BE2C (cell line): Measurements from ENCODE around the gene CBARP.
A peak's percentile ranks its signal among the peaks of the same experiment; 100 is the strongest.

Source experiments
- DNase-seq: peaks from one replicate; pipeline ENCODE4 v3.0.0-alpha.2; 2020
- H3K27me3 ChIP-seq: fragments of 250-450 bp; sonication (Bioruptor Pico); 2 replicates; pipeline ENCODE4 v1.5.1; 2020; ENCODE audit warnings: mild to moderate bottlenecking
- H3K36me3 ChIP-seq: fragments of 250-450 bp; sonication (Bioruptor Pico); 2 replicates; pipeline ENCODE4 v1.5.1; 2020; ENCODE audit warnings: mild to moderate bottlenecking
- H3K4me1 ChIP-seq: fragments of 250-450 bp; sonication (Bioruptor Pico); 2 replicates; pipeline ENCODE4 v1.5.1; 2020
- H3K4me3 ChIP-seq: 2 replicates; pipeline ENCODE4 v1.5.1; 2011; ENCODE audit warnings: low read depth, low read length
- H3K9me3 ChIP-seq: fragments of 250-450 bp; sonication (Bioruptor Pico); 2 replicates; pipeline ENCODE4 v1.5.1; 2020
- TF ChIP-seq, protein P1 (sequence below): IDR thresholded peaks from 2 replicates; pipeline ENCODE4 v1.5.1; 2012; ENCODE audit warnings: mild to moderate bottlenecking, low read depth, low read length

Gene CBARP

DNA sequence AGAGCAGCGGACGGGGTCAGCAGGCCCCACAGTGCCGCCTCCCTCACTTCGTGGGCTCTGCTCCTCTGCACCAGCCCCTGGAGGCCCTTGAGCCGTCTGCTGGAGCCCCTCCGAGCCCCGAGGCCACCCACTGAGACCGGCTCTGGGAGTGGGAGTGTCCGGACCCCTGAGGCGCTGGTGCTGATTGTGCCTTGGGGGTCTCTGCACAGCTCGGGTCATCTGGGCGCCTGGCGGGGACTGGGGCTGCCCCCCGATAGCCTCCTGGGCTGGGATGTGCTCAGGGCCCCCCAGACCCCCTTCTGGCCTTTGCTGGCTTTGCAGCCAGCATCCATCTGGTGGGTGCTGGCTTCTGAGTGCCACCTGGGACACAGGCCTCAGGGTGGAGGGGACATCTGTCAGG is 15.4 kb downstream of the CBARP start:
- peaks cover 63% of the 10 kb centered on the region for H3K36me3 ChIP-seq
- no peaks in the 10 kb centered on the region for H3K9me3 ChIP-seq
- no peaks in the 10 kb centered on the region for H3K27me3 ChIP-seq
- peaks cover 22% of the 10 kb centered on the region for H3K4me1 ChIP-seq
- TF ChIP-seq, protein P1, sequence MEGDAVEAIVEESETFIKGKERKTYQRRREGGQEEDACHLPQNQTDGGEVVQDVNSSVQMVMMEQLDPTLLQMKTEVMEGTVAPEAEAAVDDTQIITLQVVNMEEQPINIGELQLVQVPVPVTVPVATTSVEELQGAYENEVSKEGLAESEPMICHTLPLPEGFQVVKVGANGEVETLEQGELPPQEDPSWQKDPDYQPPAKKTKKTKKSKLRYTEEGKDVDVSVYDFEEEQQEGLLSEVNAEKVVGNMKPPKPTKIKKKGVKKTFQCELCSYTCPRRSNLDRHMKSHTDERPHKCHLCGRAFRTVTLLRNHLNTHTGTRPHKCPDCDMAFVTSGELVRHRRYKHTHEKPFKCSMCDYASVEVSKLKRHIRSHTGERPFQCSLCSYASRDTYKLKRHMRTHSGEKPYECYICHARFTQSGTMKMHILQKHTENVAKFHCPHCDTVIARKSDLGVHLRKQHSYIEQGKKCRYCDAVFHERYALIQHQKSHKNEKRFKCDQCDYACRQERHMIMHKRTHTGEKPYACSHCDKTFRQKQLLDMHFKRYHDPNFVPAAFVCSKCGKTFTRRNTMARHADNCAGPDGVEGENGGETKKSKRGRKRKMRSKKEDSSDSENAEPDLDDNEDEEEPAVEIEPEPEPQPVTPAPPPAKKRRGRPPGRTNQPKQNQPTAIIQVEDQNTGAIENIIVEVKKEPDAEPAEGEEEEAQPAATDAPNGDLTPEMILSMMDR, result peak; percentile 25; the same call in 1 of the 2 replicates
- H3K4me3 ChIP-seq, result no peak overlapping the region
- no peak for DNase-seq

DNA sequence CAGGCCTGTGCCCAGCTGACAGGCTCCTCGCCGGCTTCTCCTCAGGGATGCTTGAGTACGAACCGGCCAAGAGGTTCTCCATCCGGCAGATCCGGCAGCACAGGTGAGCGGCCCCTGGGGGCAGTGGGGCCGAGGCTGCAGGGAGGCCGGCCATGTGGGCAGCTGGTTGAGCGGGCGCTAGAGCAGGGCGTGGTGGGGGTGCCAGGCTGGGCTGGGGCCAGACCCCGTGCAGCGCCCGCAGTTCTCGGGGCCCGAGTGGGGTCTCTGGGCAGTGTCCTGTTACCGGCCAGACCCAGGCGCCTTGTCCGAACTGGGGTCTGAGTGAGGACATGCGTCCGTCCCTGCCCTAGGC is 15.9 kb downstream of the CBARP start:
- H3K27me3 ChIP-seq, result no peaks in the 10 kb centered on the region
- TF ChIP-seq, protein P1, result no peak
- H3K4me3 ChIP-seq, result no peak overlapping the region
- no peaks in the 10 kb centered on the region for H3K9me3 ChIP-seq
- peaks cover 22% of the 10 kb centered on the region for H3K4me1 ChIP-seq
- no peak for DNase-seq
- H3K36me3 ChIP-seq, result peaks cover 58% of the 10 kb centered on the region

DNA sequence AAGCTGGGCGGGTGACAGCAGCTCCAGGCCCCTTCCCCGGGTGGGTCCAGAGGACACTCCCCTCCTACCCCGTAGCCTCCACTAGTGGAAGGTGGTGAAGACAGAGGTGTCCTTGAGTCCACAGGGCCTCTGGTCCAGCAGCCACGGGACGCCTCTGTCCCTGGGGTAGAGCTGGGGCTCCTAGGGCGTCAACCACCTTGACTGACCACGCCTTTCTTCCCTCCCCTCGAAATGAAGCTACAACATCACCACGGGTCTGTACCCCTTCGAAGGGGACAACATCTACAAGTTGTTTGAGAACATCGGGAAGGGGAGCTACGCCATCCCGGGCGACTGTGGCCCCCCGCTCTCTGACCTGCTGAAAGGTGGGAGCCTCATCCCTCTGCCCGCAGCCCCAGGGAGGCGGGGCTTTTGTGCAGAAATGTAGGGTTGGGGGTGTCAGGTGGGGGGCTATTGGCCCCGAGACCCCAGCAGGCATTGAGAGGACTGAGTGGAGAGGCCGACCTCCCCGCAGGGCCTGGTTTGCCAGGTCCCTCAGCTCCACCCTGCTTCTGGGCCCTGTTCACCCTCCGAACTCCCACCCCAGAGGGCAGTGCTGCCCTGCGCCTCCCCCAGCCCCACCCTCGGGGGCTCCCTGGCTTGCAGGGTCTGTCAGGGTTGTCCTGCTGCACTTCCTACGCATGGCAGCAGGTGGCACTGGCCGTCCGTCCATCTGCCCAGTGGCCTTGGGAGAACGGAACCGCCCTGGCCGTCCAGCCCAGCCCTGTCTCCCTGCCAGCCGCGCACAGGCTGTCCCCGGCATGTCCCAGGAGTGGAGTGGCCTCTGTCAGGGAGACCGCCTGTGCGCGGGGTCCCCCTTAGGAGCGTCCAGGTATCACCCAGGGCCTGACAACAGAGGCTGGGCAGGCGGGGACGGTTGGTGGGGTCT is 16.6 kb downstream of the CBARP start:
- H3K4me3 ChIP-seq, result no peak overlapping the region
- DNase-seq, result peak; percentile 74
- H3K36me3 ChIP-seq, result peaks cover 52% of the 10 kb centered on the region
- H3K4me1 ChIP-seq, result peaks cover 22% of the 10 kb centered on the region
- TF ChIP-seq, protein P1, result peak; percentile 73
- no peaks in the 10 kb centered on the region for H3K9me3 ChIP-seq
- H3K27me3 ChIP-seq, result no peaks in the 10 kb centered on the region

DNA sequence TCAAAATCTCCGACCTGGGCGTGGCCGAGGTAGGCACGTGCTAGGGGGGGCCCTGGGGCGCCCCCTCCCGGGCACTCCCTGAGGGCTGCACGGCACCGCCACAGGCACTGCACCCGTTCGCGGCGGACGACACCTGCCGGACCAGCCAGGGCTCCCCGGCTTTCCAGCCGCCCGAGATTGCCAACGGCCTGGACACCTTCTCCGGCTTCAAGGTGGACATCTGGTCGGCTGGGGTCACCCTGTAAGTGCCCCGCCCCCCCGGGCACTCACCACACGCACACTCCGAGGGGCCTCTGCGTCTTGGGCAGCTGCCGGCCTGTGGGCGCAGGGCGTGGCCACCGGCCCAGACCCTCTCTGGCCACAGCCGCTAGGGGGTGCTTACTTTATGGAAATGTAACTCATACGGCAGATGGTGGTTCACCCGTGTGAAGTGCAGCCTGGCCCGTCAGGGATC is 17.3 kb downstream of the CBARP start:
- no peak overlapping the region for H3K4me3 ChIP-seq
- DNase-seq, result peak; percentile 75
- peaks cover 44% of the 10 kb centered on the region for H3K36me3 ChIP-seq
- TF ChIP-seq, protein P1, result peak; percentile 58
- H3K27me3 ChIP-seq, result no peaks in the 10 kb centered on the region
- no peaks in the 10 kb centered on the region for H3K9me3 ChIP-seq
- peaks cover 22% of the 10 kb centered on the region for H3K4me1 ChIP-seq

DNA sequence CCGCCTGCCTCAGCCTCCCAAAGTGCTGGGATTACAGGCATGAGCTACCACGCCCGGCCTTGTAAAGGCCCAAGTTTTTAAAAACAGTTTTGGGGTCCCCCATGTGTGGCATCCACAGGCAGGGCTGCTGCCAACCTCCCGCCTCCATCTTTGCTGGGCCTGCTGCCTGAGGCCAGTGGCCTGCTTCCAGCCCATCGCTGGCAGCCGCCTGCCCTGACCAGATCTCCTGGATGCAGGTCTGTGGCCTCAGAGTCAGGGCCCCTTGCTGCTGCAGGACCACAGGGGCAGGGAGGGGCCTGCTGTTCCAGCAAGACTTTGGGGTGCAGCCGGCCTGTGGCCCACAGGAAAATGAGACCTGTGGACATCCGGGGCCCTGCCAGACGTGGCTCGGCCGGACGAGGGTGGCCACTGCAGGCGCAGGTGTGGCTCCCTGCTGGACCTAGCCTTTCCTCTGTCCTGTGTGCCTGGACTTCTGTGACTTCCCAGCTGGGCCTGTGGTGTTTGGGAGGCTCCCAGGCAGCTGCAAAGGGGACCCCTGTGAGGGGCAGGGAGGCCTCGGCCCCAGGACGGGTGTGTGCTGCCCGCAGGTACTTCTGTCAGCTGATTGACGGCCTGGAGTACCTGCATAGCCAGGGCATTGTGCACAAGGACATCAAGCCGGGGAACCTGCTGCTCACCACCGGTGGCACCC is 17.9 kb downstream of the CBARP start:
- DNase-seq, result no peak
- no peaks in the 10 kb centered on the region for H3K9me3 ChIP-seq
- peaks cover 27% of the 10 kb centered on the region for H3K4me1 ChIP-seq
- H3K4me3 ChIP-seq, result no peak overlapping the region
- peaks cover 43% of the 10 kb centered on the region for H3K36me3 ChIP-seq
- H3K27me3 ChIP-seq, result no peaks in the 10 kb centered on the region
- TF ChIP-seq, protein P1, result no peak
